HG02571 (cell line): ENCODE measurements around the gene SULT4A1.

Experiments
- ATAC-seq: cut with Tn5 transposase; IDR thresholded peaks from one replicate; pipeline ENCODE4 v1.9.1; 2021; ENCODE audit warnings: mild to moderate bottlenecking, moderate library complexity; ENCODE audit not compliant: unreplicated experiment

SULT4A1 gene

GRCh38 chr22:43846966-43847365, 15.3 kb downstream of the SULT4A1 start:
- ATAC-seq, result no peak

GRCh38 chr22:43845981-43846380, 16.3 kb downstream of the SULT4A1 start:
- ATAC-seq, result no peak

GRCh38 chr22:43844560-43845545, 17.5 kb downstream of the SULT4A1 start:
- ATAC-seq, result no peak

GRCh38 chr22:43843783-43844530, 18.4 kb downstream of the SULT4A1 start:
- no peak for ATAC-seq

GRCh38 chr22:43841742-43842141, 20.6 kb downstream of the SULT4A1 start:
- ATAC-seq, result no peak

GRCh38 chr22:43840851-43841250, 21.5 kb downstream of the SULT4A1 start:
- no peak for ATAC-seq

- ATAC-seq, result no peak
These were observed 21.9 kb downstream of the SULT4A1 start for GRCh38 chr22:43840431-43840830.

- ATAC-seq, result no peak
These were observed 22.5 kb downstream of the SULT4A1 start for GRCh38 chr22:43839781-43840180.

GRCh38 chr22:43838571-43839307, 23.6 kb downstream of the SULT4A1 start:
- ATAC-seq, result no peak

GRCh38 chr22:43838161-43838560, 24.2 kb downstream of the SULT4A1 start:
- no peak for ATAC-seq

- no peak for ATAC-seq
These were observed 24.6 kb downstream of the SULT4A1 start for GRCh38 chr22:43837666-43838065.

- ATAC-seq, result no peak
These were observed 26.6 kb downstream of the SULT4A1 start for GRCh38 chr22:43835736-43836135.

- no peak for ATAC-seq
These were observed 27.1 kb downstream of the SULT4A1 start for GRCh38 chr22:43835166-43835565.

GRCh38 chr22:43833286-43834240, 28.8 kb downstream of the SULT4A1 start:
- no peak for ATAC-seq

- no peak for ATAC-seq
These were observed 29.7 kb downstream of the SULT4A1 start for GRCh38 chr22:43832393-43833265.

GRCh38 chr22:43831561-43832392, 30.5 kb downstream of the SULT4A1 start:
- ATAC-seq, result no peak

GRCh38 chr22:43830931-43831560, 31.3 kb downstream of the SULT4A1 start:
- ATAC-seq, result no peak
